K562 (cell line): ENCODE results near the gene PHF1. TPM values are rescaled to one million over a fixed set of nuclear protein-coding genes. Genes with fewer than 3 reads are reported as not detected.

Source experiments
- CHCHD3 ChIP-seq: fragments of 250-450 bp; sonication (Bioruptor Pico); IDR thresholded peaks from 2 replicates; pipeline ENCODE4 v2.1.2; 2022; ENCODE audit warnings: mild to moderate bottlenecking
- DPF2 ChIP-seq: fragments of 450-650 bp; IDR thresholded peaks from 2 replicates; pipeline ENCODE4 v1.6.1; 2016
- JUN ChIP-seq, 2 experiments: sonication (generic) in 1 of 2; formaldehyde crosslinking in 1 of 2; IDR thresholded peaks; 2 replicates each; pipeline versions ENCODE4 v1.6.1 to v1.8.0; 2012 to 2022; ENCODE audit warnings: borderline replicate concordance in 2 of 2, mild to moderate bottlenecking in 2 of 2, improper control_type of control experiment in 1 of 2, low read depth in 1 of 2, low read length in 1 of 2, missing genetic modification reagents in 1 of 2
- KDM1A ChIP-seq, 2 experiments: fragments of 450-650 bp; IDR thresholded peaks; 2 replicates each; pipeline ENCODE4 v1.6.1; 2016; ENCODE audit warnings: mild to moderate bottlenecking in 2 of 2
- NR0B1 ChIP-seq: fragments of 450-650 bp; IDR thresholded peaks from one replicate; pipeline ENCODE4 v1.6.1; 2018; ENCODE audit warnings: mild to moderate bottlenecking, moderate library complexity; ENCODE audit not compliant: partially characterized antibody
- NR2C1 ChIP-seq, 2 experiments: fragments of 450-650 bp; IDR thresholded peaks; 2 replicates each; pipeline ENCODE4 v1.6.1; 2017; ENCODE audit warnings: mild to moderate bottlenecking in 2 of 2, antibody characterized with exemption in 1 of 2, inconsistent platforms in 1 of 2, missing compliant biosample characterization in 1 of 2, missing genetic modification characterization in 1 of 2
- POLR2A ChIP-seq: fragments of 450-650 bp; conservative IDR thresholded peaks from 2 replicates; pipeline ENCODE4 v1.6.1; 2016
- RUNX1 ChIP-seq: sonication (generic); IDR thresholded peaks from 2 replicates; pipeline ENCODE4 v1.6.1; 2016; ENCODE audit warnings: antibody characterized with exemption, low read depth
- SP2 ChIP-seq: IDR thresholded peaks from 2 replicates; pipeline ENCODE4 v1.6.1; 2011; ENCODE audit warnings: mild to moderate bottlenecking, low read depth, low read length, moderate library complexity; ENCODE audit not compliant: poor library complexity, severe bottlenecking; ENCODE audit errors: extremely low read depth
- WHSC1 ChIP-seq: IDR thresholded peaks from one replicate; pipeline ENCODE4 v1.6.1; 2012; ENCODE audit warnings: low read length, control low read depth, inconsistent platforms
- ZBTB8A ChIP-seq: fragments of 450-650 bp; IDR thresholded peaks from 2 replicates; pipeline ENCODE4 v1.6.1; 2018; ENCODE audit warnings: mild to moderate bottlenecking, moderate library complexity; ENCODE audit not compliant: partially characterized antibody
- ZNF24 ChIP-seq: fragments of 450-650 bp; IDR thresholded peaks from 2 replicates; pipeline ENCODE4 v1.6.1; 2016
- ZNF282 ChIP-seq: sonication (generic); formaldehyde crosslinking; IDR thresholded peaks from 2 replicates; pipeline ENCODE4 v1.8.1; 2023; ENCODE audit warnings: missing genetic modification reagents
- polyA plus RNA-seq, 8 experiments: library from polyadenylated mRNA; depleted of rRNA in 4 of 8; stranded (reverse) in 5 of 8; unstranded in 3 of 8; fragments of >200 nt; fragmentation: Nextera tagmentation in 2 of 8; fragmentation: Illumina TruSeq in 1 of 8; extraction: Ambion mirVana in 2 of 8; extraction: Trizol in 1 of 8; gene quantifications; 2 replicates each; pipeline versions ENCODE4 v1.2.1 to v1.2.3, GENCODE V29; 2011 to 2014; ENCODE audit warnings: inconsistent platforms in 1 of 8, missing spikeins in 1 of 8
- total RNA-seq, 7 experiments: library from RNA; depleted of rRNA in 6 of 7; stranded (reverse); fragments of >200 nt in 6 of 7; fragmentation: Illumina TruSeq in 2 of 7; extraction: Trizol in 2 of 7; gene quantifications; 2 replicates each; pipeline versions ENCODE4 v1.2.1 to v1.2.3, GENCODE V29; 2011 to 2021; ENCODE audit warnings: low replicate concordance in 1 of 7
- TF ChIP-seq, protein P1 (sequence below), 2 experiments: IDR thresholded peaks in 1 of 2; conservative IDR thresholded peaks in 1 of 2; 2 replicates each; pipeline ENCODE4 v1.6.1; 2016; ENCODE audit warnings: low read depth in 2 of 2, mild to moderate bottlenecking in 1 of 2, missing compliant biosample characterization in 1 of 2, missing genetic modification characterization in 1 of 2, moderate library complexity in 1 of 2
- TF ChIP-seq, protein P2 (sequence below): fragments of 250-450 bp; sonication (Bioruptor Pico); IDR thresholded peaks from 2 replicates; pipeline ENCODE4 v1.5.0; 2021; ENCODE audit warnings: mild to moderate bottlenecking, borderline replicate concordance
- TF ChIP-seq, protein P3 (sequence below): fragments of 450-650 bp; IDR thresholded peaks from 2 replicates; pipeline ENCODE4 v1.7.1; 2018; ENCODE audit warnings: mild to moderate bottlenecking, low read depth; ENCODE audit not compliant: partially characterized antibody

PHF1 gene
- total and polyA plus RNA-seq, 9 of the 15 experiments (the other 6 are each of a cell fraction or from before 2014, with no cell fraction given), result 3.7 to 64.2 (median 33.7) TPM

GRCh38 chr6:33417903-33418689, 7.3 kb downstream of the PHF1 start, which contains the start of gene CUTA (continued):
- TF ChIP-seq, protein P1, sequence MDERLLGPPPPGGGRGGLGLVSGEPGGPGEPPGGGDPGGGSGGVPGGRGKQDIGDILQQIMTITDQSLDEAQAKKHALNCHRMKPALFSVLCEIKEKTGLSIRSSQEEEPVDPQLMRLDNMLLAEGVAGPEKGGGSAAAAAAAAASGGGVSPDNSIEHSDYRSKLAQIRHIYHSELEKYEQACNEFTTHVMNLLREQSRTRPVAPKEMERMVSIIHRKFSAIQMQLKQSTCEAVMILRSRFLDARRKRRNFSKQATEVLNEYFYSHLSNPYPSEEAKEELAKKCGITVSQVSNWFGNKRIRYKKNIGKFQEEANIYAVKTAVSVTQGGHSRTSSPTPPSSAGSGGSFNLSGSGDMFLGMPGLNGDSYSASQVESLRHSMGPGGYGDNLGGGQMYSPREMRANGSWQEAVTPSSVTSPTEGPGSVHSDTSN (CRISPR knock-in tag; IDR thresholded peaks at IDR 0.05; ENCODE audit: low read depth), result no peak
- TF ChIP-seq, protein P1 (tag; conservative IDR thresholded peaks at IDR 0.05; ENCODE audit: low read depth), result peak; percentile 83
- TF ChIP-seq ZNF24 (no peak), SP2 (peak; percentile 10), CHCHD3 (no peak), WHSC1 (no peak), POLR2A (peak; percentile 87), KDM1A (IDR thresholded peaks at IDR 0.05) (no peak), NR2C1 (IDR thresholded peaks at IDR 0.05) (peak; percentile 84), NR2C1 (tag; IDR thresholded peaks at IDR 0.05) (peak; percentile 83), ZBTB8A (no peak), ZNF282 (CRISPR knock-in tag) (no peak), RUNX1 (peak; percentile 12), JUN (IDR thresholded peaks at IDR 0.05; ENCODE audit: borderline replicate concordance, low read depth, low read length) (peak; percentile 59; the same call in 1 of the 2 replicates), JUN (CRISPR knock-in tag; IDR thresholded peaks at IDR 0.05; ENCODE audit: borderline replicate concordance) (no peak), DPF2 (peak; percentile 75; the same call in 1 of the 2 replicates), NR0B1 (no peak)
- TF ChIP-seq, protein P2, sequence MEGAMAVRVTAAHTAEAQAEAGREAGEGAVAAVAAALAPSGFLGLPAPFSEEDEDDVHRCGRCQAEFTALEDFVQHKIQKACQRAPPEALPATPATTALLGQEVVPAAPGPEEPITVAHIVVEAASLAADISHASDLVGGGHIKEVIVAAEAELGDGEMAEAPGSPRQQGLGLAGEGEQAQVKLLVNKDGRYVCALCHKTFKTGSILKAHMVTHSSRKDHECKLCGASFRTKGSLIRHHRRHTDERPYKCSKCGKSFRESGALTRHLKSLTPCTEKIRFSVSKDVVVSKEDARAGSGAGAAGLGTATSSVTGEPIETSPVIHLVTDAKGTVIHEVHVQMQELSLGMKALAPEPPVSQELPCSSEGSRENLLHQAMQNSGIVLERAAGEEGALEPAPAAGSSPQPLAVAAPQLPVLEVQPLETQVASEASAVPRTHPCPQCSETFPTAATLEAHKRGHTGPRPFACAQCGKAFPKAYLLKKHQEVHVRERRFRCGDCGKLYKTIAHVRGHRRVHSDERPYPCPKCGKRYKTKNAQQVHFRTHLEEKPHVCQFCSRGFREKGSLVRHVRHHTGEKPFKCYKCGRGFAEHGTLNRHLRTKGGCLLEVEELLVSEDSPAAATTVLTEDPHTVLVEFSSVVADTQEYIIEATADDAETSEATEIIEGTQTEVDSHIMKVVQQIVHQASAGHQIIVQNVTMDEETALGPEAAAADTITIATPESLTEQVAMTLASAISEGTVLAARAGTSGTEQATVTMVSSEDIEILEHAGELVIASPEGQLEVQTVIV (CRISPR knock-in tag), result no peak
- TF ChIP-seq, protein P3, sequence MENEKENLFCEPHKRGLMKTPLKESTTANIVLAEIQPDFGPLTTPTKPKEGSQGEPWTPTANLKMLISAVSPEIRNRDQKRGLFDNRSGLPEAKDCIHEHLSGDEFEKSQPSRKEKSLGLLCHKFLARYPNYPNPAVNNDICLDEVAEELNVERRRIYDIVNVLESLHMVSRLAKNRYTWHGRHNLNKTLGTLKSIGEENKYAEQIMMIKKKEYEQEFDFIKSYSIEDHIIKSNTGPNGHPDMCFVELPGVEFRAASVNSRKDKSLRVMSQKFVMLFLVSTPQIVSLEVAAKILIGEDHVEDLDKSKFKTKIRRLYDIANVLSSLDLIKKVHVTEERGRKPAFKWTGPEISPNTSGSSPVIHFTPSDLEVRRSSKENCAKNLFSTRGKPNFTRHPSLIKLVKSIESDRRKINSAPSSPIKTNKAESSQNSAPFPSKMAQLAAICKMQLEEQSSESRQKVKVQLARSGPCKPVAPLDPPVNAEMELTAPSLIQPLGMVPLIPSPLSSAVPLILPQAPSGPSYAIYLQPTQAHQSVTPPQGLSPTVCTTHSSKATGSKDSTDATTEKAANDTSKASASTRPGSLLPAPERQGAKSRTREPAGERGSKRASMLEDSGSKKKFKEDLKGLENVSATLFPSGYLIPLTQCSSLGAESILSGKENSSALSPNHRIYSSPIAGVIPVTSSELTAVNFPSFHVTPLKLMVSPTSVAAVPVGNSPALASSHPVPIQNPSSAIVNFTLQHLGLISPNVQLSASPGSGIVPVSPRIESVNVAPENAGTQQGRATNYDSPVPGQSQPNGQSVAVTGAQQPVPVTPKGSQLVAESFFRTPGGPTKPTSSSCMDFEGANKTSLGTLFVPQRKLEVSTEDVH, result peak; percentile 81
